ENCODE measurements around the gene TMEM8B.

TMEM8B gene

GRCh38 chr9:35839926-35840325 lies 10.9 kb downstream of the TMEM8B start:
- no peak for DNase-seq (ENCODE audit: low read depth in 2 of 2)

- no peak for DNase-seq (ENCODE audit: low read depth in 2 of 2)
Measured at GRCh38 chr9:35840881-35841644, 12.0 kb downstream of the TMEM8B start.

GRCh38 chr9:35841645-35841900 lies 12.5 kb downstream of the TMEM8B start:
- DNase-seq (ENCODE audit: low read depth in 2 of 2) = no peak

GRCh38 chr9:35842020-35842745 lies 13.2 kb downstream of the TMEM8B start:
- no peak for DNase-seq (ENCODE audit: low read depth in 2 of 2)

GRCh38 chr9:35842795-35843194 lies 13.8 kb downstream of the TMEM8B start:
- no peak for DNase-seq (ENCODE audit: low read depth in 2 of 2)

- no peak for DNase-seq (ENCODE audit: low read depth in 2 of 2)
Measured at GRCh38 chr9:35844628-35845270, 15.7 kb downstream of the TMEM8B start.

GRCh38 chr9:35845824-35846771 lies 17.1 kb downstream of the TMEM8B start:
- no peak for DNase-seq (ENCODE audit: low read depth in 2 of 2)

- peak; percentile 14 to 43 for DNase-seq (ENCODE audit: low read depth in 2 of 2)
Measured at GRCh38 chr9:35847792-35848572, 19.0 kb downstream of the TMEM8B start.

GRCh38 chr9:35852267-35852815 lies 23.3 kb downstream of the TMEM8B start:
- DNase-seq (ENCODE audit: low read depth in 2 of 2) = no peak

GRCh38 chr9:35852876-35853865 lies 24.1 kb downstream of the TMEM8B start:
- no peak for DNase-seq (ENCODE audit: low read depth in 2 of 2)

GRCh38 chr9:35854091-35854762 lies 25.2 kb downstream of the TMEM8B start:
- no peak for DNase-seq (ENCODE audit: low read depth in 2 of 2)

GRCh38 chr9:35856206-35856605 lies 27.2 kb downstream of the TMEM8B start:
- no peak for DNase-seq (ENCODE audit: low read depth in 2 of 2)

- DNase-seq (ENCODE audit: low read depth in 2 of 2) = no peak
Measured at GRCh38 chr9:35856882-35857281, 27.9 kb downstream of the TMEM8B start.

GRCh38 chr9:35858458-35858857 lies 29.4 kb downstream of the TMEM8B start:
- no peak for DNase-seq (ENCODE audit: low read depth in 2 of 2)

- DNase-seq (ENCODE audit: low read depth in 2 of 2) = no peak
Measured at GRCh38 chr9:35859310-35859989, 30.4 kb downstream of the TMEM8B start.

GRCh38 chr9:35859990-35860339 lies 30.9 kb downstream of the TMEM8B start:
- no peak for DNase-seq (ENCODE audit: low read depth in 2 of 2)

GRCh38 chr9:35861161-35861897 lies 32.3 kb downstream of the TMEM8B start:
- no peak for DNase-seq (ENCODE audit: low read depth in 2 of 2)

- DNase-seq (ENCODE audit: low read depth in 2 of 2) = no peak
Measured at GRCh38 chr9:35862328-35862727, 33.3 kb downstream of the TMEM8B start.

Measured in stimulated activated CD8-positive, alpha-beta memory T cell treated with anti-CD3 and anti-CD28 coated beads, Interleukin-2, amount 100 ng/mL, for 48 hours (primary cell).